GM21447 (cell line): ENCODE measurements around the gene RHOB.
"Not testable (repeated sequence)": the region's sequence is repeated elsewhere in the genome, so short reads cannot be mapped to it uniquely, and the experiment has no call there.

Source experiments
- ATAC-seq: cut with Tn5 transposase; IDR thresholded peaks from one replicate; pipeline ENCODE4 v1.9.1; 2021; ENCODE audit not compliant: unreplicated experiment

The RHOB gene

GRCh38 chr2:20451761-20452499, 5.1 kb downstream of the RHOB start:
- no peak for ATAC-seq

DNA sequence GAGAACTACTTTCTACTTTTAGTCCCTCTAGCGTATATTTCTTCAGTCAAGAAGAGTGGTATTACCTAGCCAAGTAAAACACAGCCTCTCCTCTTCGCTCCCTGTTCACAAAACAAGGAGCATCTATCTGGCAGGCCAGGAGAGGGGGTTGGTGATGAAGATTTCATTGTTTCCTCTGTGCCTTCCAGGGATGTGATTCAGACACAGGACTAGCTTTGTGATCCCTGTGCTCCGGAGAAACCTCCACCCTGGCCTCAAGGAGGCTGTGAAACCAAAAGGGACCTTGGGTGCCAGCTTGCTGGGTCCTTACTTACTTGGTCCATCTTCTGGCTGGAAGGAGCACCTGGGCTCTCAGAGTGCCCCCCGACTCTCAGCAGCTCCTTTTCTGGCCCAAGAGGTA, 5.7 kb downstream of the RHOB start:
- no peak for ATAC-seq

GRCh38 chr2:20453087-20453486, 6.2 kb downstream of the RHOB start:
- no peak for ATAC-seq

- no peak for ATAC-seq
Observed at GRCh38 chr2:20454036-20454981, 7.4 kb downstream of the RHOB start.

DNA sequence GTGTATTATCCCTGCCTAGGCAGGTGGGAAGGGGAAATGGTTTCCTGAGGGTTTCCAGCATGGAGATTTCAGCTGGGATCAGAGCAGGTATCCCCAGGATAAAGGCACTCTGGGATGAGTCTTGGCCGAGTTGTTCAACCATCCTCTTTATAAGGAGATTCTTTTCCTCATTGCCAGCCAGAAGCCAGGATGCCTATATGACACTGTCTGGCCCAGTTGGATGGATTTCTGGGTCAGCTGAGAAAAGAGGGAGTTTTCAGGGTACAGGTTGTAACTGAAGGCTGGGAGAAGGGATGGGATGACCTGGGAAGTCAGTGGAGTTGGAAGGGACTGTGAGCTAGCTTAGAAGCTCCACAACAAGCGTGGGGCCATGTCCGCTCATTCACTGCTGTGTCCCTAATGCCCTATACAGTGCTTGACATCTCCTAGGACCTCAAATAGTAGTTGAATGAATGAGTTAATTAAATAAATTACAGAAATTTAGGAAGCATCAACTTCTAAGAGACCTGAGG, 8.3 kb downstream of the RHOB start:
- no peak for ATAC-seq

DNA sequence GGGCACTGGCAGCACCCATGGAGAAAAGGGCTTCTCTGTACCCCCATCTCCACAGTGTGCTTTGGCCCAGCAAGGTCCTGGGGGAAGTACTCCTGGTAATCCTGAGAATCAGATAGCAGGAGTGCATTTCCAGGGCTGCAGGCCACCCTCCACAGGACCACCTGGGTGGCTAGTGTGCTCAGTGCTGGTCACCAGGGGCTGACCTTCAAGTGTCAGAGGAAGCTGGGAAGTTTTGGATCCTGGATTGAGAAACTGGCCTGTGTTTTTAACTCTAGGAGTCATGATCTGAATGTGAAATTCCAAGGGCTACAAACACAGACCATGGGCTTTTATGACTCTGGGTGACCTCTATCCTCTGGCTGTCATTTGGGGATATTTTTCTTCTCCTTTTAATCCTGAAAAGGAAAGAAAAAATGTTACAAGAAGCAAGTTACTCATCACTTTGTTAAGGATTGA, 9.3 kb downstream of the RHOB start:
- no peak for ATAC-seq

DNA sequence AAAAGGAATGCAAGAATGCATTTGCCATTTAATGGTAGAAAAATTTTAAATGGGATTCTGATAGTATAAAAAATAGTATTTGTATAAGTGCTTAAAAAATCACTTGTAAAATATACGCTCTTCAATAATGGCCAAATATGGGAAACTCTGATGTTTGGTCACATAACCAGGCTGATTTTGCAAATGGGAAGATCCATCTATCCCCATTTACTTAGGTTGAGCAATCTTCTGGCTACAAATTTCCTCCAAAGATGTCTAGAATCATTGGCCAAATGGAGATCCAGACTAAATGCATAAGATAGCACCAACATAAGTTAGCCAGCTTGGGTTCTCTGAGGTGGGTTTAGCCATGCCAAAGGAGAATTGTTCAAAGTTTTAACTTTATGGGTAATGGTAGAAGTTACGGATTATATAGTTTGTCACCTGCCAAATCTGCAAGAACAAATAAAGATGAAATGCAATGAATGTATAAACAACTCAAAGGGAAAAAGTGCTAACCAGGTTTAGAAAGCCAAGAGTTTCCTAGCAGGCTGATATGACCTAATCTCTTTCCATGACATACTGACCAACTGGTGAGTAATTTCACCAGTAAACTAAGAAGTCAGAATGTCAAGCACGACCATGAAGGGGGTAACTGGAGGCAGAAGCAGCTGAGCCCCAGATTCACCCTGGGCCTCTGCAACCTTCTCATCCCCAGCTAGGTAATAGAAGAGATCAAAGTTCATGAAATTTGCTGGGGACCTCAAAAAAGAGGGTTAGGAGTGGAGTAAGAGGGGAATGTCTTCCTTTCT, 10.0 kb downstream of the RHOB start:
- no peak for ATAC-seq

DNA sequence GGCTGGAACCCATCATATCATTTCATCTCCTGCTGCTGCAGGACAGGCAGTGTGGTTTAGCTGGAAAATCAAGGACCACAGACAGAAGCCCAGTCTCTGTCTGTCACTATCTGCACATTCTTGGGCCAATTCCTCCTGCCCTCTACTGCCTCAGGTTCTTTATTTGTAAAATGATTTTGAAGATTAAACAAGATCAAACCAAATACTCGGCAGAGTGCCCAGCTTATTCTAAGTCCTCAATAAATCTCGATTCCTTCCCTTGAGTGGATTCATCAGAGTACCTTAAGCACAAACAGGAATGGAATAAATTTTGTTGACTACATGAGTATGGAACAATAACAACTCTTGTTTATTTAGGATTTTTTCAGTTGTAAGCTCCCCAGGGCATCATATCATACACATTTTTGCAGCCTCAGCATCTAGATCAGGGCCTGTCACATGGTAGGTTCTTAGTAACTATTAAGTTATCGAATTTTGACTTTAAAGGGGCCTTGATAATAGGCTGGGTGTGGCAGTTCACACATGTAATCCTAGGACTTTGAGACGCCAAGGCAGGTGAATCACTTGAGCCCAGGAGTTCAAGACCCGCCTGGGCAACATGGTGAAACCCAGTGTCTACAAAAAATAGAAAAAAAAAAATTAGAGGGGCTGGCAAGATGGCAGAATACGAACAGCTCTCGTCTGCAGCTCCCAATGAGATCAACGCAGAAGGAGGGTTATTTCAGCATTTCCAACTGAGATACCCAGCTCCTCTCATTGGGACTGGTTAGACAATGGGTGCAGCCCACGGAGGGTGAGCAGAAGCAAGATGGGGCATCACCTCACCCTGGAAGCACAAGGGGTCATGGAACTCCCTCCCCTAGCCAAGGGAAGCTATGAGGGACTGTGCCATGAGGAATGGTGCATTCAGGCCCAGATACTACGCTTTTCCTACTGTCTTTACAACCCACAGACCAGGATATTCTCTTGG, 11.1 kb downstream of the RHOB start:
- ATAC-seq, result no peak

DNA sequence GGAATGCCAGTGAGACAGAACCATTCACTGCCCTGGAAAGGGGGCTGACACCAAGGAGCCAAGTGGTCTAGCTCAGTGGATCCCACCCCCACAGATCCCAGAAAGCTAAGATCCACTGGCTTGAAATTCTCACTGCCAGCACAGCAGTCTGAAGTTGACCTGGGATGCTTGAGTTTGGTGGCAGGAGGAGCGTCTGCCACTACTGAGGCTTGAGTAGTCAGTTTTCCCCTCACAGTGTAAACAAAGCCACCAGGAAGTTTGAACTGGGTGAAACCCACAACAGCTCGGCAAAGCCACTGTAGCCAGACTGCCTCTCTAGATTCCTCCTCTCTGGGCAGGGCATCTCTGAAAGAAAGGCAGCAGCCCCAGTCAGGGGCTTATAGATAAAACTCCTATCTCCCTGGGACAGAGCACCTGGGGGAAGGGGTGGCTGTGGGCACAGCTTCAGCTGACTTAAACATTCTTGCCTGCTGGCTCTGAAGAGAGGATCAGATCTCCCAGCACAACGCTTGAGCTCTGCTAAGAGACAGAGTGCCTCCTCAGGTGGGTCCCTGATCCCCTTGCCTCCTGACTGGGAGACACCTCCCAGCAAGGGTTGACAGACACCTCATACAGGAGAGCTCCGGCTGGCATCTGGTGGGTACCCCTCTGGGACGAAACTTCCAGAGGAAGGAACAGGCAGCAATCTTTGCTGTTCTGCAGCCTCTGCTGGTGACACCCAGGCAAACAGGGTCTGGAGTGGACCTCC, 12.0 kb downstream of the RHOB start:
- ATAC-seq, result not testable (repeated sequence)

GRCh38 chr2:20465716-20466394, 19.0 kb downstream of the RHOB start:
- no peak for ATAC-seq

DNA sequence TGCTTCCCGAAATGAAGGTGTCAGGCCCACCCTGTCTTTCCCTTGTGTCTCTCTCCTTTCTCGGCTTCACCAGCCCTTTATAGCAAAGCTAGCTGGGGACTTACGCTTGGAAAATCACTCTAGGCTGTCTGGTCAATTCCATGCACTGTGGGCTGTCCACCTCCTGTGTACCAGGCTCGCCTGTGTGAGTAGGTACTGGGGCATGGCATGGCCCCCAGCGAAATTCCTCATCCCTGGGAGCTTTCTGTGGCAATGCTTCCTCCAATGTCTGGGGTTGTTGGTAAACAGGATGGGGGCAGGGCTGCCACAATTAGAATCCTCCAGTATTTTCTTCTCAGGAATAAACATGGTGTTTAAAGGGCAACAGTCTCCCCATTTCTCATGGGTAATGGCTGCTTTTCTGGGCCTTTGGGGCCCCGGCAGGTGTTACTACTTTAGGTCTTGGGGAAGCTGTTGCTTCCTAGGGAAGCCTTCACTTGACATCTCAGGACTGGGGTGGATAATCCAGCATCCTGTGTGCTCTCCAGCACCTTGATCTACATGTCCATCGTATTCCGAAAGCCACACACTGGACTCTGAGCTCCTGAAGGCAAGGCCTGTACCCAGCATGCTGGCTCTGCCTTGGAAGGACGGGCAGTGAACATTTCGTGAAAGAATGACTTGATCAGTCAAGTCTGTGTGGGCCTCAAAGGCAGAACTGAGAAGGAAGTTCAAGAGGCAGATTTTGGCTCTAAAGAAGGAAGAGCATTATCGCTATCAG, 21.1 kb downstream of the RHOB start:
- ATAC-seq, result no peak

DNA sequence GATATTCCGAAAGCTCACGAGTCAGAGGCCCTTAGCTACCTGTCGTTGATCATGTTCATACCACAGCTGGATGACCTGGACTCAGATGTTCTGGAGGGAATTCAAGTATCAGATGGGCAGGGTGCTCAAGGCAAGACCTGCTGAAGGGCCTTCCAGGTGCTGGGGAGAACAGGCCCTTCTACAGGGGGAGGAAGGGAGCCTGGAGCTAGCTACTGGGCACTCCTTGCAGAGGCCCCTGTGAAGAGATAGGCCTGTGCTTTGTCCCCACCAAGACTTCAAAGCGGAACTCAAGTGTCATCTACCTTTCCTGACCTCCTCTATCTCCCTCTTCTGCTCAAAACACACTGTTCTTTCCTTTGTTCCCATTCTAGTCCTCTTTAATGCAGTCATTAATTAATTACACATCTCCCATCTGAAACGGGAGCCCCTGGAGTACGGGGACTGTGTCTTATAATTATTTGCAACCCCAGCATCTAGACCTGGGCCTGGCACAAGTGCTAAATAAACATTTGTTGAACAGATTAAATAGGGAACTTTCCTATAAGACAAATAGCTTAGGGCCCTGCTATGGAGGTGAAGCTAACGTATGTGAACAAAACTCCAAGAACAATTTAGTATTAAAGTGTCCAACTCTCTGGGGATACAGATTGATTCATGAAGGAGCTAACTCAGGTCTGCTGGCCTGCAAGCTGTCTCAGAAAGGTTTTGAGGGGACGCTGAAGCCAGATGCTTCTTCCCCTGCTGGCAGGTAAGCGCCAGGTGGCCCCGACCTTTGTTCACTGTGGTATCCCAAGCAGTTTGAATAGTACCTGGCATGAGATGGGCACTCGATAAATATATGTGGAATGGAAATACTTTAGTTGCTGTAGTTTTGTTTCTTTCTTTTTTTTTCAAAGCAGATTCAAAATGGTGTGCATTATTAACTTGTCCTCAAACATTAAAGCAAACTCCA, 22.0 kb downstream of the RHOB start:
- ATAC-seq, result no peak

DNA sequence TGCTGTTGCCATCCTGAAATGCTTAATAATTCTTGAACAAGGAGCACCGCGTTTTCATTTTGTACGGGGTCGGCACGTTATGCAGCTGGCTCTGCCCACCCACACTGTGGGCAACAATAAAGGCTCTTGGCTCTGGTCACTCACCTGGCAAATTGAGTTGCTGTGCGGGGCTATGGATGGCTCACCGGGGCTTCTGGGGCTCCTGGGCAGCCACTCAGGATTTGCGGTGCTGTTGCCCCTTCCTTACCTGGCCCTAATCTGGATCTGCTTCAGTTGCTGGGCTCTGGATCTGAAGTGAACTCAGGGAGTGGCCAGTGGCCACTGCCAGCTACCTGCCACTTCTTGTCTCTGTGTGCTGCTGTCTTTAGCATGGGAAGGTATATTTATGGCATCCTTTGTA, 22.7 kb downstream of the RHOB start:
- no peak for ATAC-seq

DNA sequence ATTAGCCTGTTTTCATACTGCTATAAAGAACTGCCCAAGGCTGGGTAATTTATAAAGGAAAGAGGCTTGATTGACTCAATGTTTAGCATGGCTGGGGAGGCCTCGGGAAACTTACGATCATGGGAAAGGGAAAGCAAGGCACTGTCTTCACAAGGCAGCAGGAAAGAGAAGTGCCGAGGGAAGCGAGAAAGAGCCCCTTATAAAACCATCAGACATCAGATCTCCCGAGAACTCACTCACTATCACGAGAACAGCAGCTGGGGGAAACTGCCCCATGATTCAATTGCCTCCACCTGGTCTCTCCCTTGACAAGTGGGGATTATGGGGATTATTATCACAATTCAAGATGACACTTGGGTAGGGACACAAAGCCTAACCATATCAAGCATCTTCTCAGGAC, 23.3 kb downstream of the RHOB start:
- ATAC-seq, result no peak

DNA sequence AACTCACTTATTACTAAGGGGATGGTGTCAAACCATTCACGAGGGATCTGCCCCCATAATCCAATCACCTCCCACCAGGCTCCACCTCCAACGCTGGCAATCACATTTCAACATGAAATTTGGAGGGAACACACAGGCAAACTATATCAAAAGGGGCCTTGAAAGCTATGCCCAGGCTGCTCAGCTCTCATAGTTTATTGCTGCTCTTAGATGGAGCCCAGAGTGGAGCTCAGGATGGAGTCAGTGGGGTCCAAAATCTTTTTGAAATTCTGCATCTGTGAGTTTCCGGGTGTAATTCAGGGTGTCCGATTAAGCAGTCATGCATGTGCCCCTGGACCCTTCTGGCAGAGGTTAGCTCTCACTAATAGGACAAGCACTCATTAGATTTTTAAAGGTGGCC, 24.3 kb downstream of the RHOB start:
- no peak for ATAC-seq

DNA sequence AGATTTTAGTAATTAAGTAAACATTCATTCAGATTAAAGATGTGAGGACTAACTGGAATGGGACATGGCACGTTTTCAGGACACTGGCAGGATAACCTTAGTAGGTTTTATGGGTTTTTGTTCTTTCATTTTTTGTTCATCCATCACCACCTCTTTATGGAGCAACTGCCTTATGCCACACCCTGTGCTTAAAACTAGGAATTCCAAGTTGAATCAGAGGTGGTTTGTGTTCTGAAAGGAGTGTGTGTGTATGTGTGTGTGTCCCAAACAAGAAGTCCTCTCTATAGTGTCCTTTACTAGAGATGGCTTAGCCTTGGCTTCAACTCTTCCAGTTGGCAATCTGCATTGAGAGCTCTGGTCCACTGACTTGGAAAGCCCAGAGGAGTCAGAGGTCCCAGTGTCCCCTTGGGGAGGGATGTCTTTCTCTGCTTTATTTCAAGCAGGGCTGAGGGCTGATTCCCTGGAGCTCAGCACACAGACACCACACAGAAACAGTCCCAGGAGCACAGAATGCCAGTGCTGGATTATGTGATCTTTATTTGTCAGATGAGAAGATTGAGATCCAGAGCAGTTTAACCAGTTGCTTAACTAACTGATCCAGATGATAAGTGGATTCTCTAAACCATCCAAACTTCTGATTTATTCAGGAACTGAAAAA, 25.2 kb downstream of the RHOB start:
- ATAC-seq, result no peak
